Keratinocyte (primary cell): Measurements from ENCODE around the gene FHOD3. TPM values are rescaled to one million over a fixed set of nuclear protein-coding genes. Genes with fewer than 3 reads are reported as not detected.

Source experiments
- DNase-seq: peaks from one replicate; pipeline ENCODE4 v3.0.0-alpha.2; 2011; ENCODE audit warnings: low read depth, missing footprints, low spot score
- FAIRE-seq: peaks from 2 replicates; lab custom pipeline; 2011; peaks lifted over from hg19 to GRCh38; lab: Jason Lieb, UNC
- H2AFZ ChIP-seq: 2 replicates; pipeline ENCODE4 v1.6.0; 2012; ENCODE audit warnings: low read length, control low read depth, inconsistent platforms; ENCODE audit not compliant: control insufficient read depth
- H3K27ac ChIP-seq: 2 replicates; pipeline ENCODE4 v1.5.1; 2011; ENCODE audit warnings: low read length; ENCODE audit not compliant: control insufficient read depth, insufficient read depth
- H3K27me3 ChIP-seq: 3 replicates; pipeline ENCODE4 v1.6.0; 2011; ENCODE audit warnings: low read length; ENCODE audit not compliant: control insufficient read depth, insufficient read depth; ENCODE audit errors: extremely low read depth
- H3K36me3 ChIP-seq, 2 experiments: 2 replicates in 1 of 2; 3 replicates in 1 of 2; pipeline ENCODE4 v1.5.1; 2011; ENCODE audit warnings: low read length in 2 of 2, mild to moderate bottlenecking in 1 of 2; ENCODE audit not compliant: control insufficient read depth in 2 of 2, insufficient read depth in 2 of 2; ENCODE audit errors: extremely low read depth in 1 of 2
- H3K4me1 ChIP-seq: 3 replicates; pipeline ENCODE4 v1.5.1; 2011; ENCODE audit warnings: low read length; ENCODE audit not compliant: control insufficient read depth, insufficient read depth; ENCODE audit errors: extremely low read depth
- H3K4me2 ChIP-seq: 3 replicates; pipeline ENCODE4 v1.6.0; 2011; ENCODE audit warnings: low read depth, low read length; ENCODE audit not compliant: control insufficient read depth, insufficient read depth; ENCODE audit errors: extremely low read depth
- H3K4me3 ChIP-seq, 3 experiments: fragments of 200-600 bp in 1 of 3; sonication (generic) in 1 of 3; 2 replicates in 2 of 3; 3 replicates in 1 of 3; pipeline ENCODE4 v1.5.1; 2011 to 2016; ENCODE audit warnings: low read length in 3 of 3, mild to moderate bottlenecking in 3 of 3, control low read depth in 2 of 3, inconsistent platforms in 1 of 3, low read depth in 1 of 3, mixed read lengths in 1 of 3, mixed run types in 1 of 3, moderate library complexity in 1 of 3; ENCODE audit not compliant: control insufficient read depth in 2 of 3, insufficient read depth in 2 of 3; ENCODE audit errors: extremely low read depth in 1 of 3
- H3K79me2 ChIP-seq: 2 replicates; pipeline ENCODE4 v1.6.0; 2012; ENCODE audit warnings: low read length; ENCODE audit not compliant: control insufficient read depth, insufficient read depth
- H3K9ac ChIP-seq: 3 replicates; pipeline ENCODE4 v1.6.0; 2011; ENCODE audit warnings: low read length; ENCODE audit not compliant: control insufficient read depth, insufficient read depth; ENCODE audit errors: extremely low read depth
- H3K9me1 ChIP-seq: 3 replicates; pipeline ENCODE4 v1.6.0; 2011; ENCODE audit warnings: low read length; ENCODE audit not compliant: control insufficient read depth, insufficient read depth; ENCODE audit errors: extremely low read depth
- H3K9me3 ChIP-seq: 2 replicates; pipeline ENCODE4 v1.5.1; 2012; ENCODE audit warnings: low read depth, low read length; ENCODE audit not compliant: control insufficient read depth
- H4K20me1 ChIP-seq: 3 replicates; pipeline ENCODE4 v1.6.0; 2011; ENCODE audit warnings: low read length; ENCODE audit not compliant: control insufficient read depth, insufficient read depth; ENCODE audit errors: extremely low read depth
- CTCF ChIP-seq, 3 experiments: IDR thresholded peaks in 1 of 3; conservative IDR thresholded peaks in 1 of 3; optimal IDR thresholded peaks in 1 of 3; 2 replicates in 2 of 3; 3 replicates in 1 of 3; pipeline versions ENCODE3 to v1.5.1; 2011; ENCODE audit warnings: low read length in 3 of 3, mild to moderate bottlenecking in 3 of 3, moderate library complexity in 2 of 3, control low read depth in 1 of 3, inconsistent platforms in 1 of 3; ENCODE audit not compliant: insufficient read depth in 2 of 3; ENCODE audit errors: extremely low read depth in 1 of 3
- EZH2 ChIP-seq: IDR thresholded peaks from one replicate; pipeline ENCODE4 v1.6.1; 2012; ENCODE audit warnings: inconsistent platforms, mild to moderate bottlenecking, low read length, moderate library complexity
- dilution Hi-C: fragments of 300-500 bp; cut with MboI; formaldehyde crosslinking; loops from one replicate; pipeline ENCODE4 v1.7.0; 2020; ENCODE audit warnings: low sequenced_read_pairs; ENCODE audit not compliant: extremely low pct_ligation_motif_present
- polyA plus RNA-seq, 5 experiments: library from polyadenylated mRNA; depleted of rRNA in 3 of 5; stranded (reverse) in 3 of 5; stranded (forward) in 1 of 5; unstranded in 1 of 5; fragments of >200 nt; gene quantifications; 1 replicate in 1 of 5; 2 replicates in 3 of 5; 3 replicates in 1 of 5; pipeline versions ENCODE4 v1.2.1 to v1.2.3, GENCODE V29; 2011 to 2012; ENCODE audit warnings: missing spikeins in 2 of 5, low read depth in 1 of 5, low replicate concordance in 1 of 5

Gene FHOD3
- polyA plus RNA-seq, 1 donor (not counting 4 experiments of a cell fraction or from before 2014, with no cell fraction given): 7.7 TPM

GRCh38 chr18:36514778-36515177, 217.3 kb downstream of the FHOD3 start:
- Histone ChIP-seq H3K4me2 (no peak overlapping the region), H3K4me1 (peaks cover 3% of the 10 kb centered on the region), H3K9me1 (no peaks in the 10 kb centered on the region), H3K9me3 (no peaks in the 10 kb centered on the region), H3K79me2 (no peaks in the 10 kb centered on the region), H3K4me3 (no peak overlapping the region), H4K20me1 (no peaks in the 10 kb centered on the region), H2AFZ (no peak overlapping the region), H3K27me3 (no peaks in the 10 kb centered on the region), H3K36me3 (no peaks in the 10 kb centered on the region), H3K27ac (no peak overlapping the region), H3K9ac (no peak overlapping the region)
- DNase-seq (no peak), FAIRE-seq (no peak)
- TF ChIP-seq EZH2 (no peak), CTCF (optimal IDR thresholded peaks at IDR 0.05 in 1 of 3, IDR thresholded peaks at IDR 0.05 in 1 of 3, conservative IDR thresholded peaks at IDR 0.05 in 1 of 3; ENCODE audit: extremely low read depth in 1 of 3, insufficient read depth in 2 of 3, low read length in 3 of 3) (no peak)
- dilution Hi-C loops: no loop called here

- Histone ChIP-seq H3K36me3 (no peaks in the 10 kb centered on the region), H3K27me3 (no peaks in the 10 kb centered on the region), H3K4me2 (no peak overlapping the region), H3K9me1 (no peaks in the 10 kb centered on the region), H3K4me3 (no peak overlapping the region), H3K79me2 (no peaks in the 10 kb centered on the region), H2AFZ (no peak overlapping the region), H3K9me3 (no peaks in the 10 kb centered on the region), H3K4me1 (peaks cover 3% of the 10 kb centered on the region), H4K20me1 (no peaks in the 10 kb centered on the region), H3K27ac (no peak overlapping the region), H3K9ac (no peak overlapping the region)
- dilution Hi-C loops: no loop called here
- FAIRE-seq: no peak
- DNase-seq: no peak
- TF ChIP-seq EZH2 (no peak), CTCF (optimal IDR thresholded peaks at IDR 0.05 in 1 of 3, IDR thresholded peaks at IDR 0.05 in 1 of 3, conservative IDR thresholded peaks at IDR 0.05 in 1 of 3; ENCODE audit: extremely low read depth in 1 of 3, insufficient read depth in 2 of 3, low read length in 3 of 3) (no peak)
These were observed 218.7 kb downstream of the FHOD3 start for GRCh38 chr18:36516258-36516657.
